GM06990 (cell line): ENCODE results near the gene FAM200A.
"Not testable (repeated sequence)": the region's sequence is repeated elsewhere in the genome, so short reads cannot be mapped to it uniquely, and the experiment has no call there.

Source experiments
- DNase-seq: peaks from one replicate; pipeline ENCODE4 v3.0.0-alpha.2; 2011; ENCODE audit not compliant: insufficient read length; ENCODE audit errors: extremely low read depth
- H3K27me3 ChIP-seq: replicated peaks from 2 replicates; pipeline ENCODE4 v1.6.0; 2011; ENCODE audit warnings: low read length; ENCODE audit not compliant: control insufficient read depth, insufficient read depth
- H3K36me3 ChIP-seq: 2 replicates; pipeline ENCODE4 v1.5.1; 2011; ENCODE audit warnings: low read length; ENCODE audit not compliant: control insufficient read depth, insufficient read depth
- H3K4me3 ChIP-seq: replicated peaks from 2 replicates; pipeline ENCODE4 v1.5.1; 2011; ENCODE audit warnings: low read depth, mild to moderate bottlenecking, control low read depth, low read length
- CTCF ChIP-seq: IDR thresholded peaks from 2 replicates; pipeline ENCODE4 v1.5.1; 2011; ENCODE audit warnings: low read length, control low read depth, mild to moderate bottlenecking, inconsistent platforms; ENCODE audit not compliant: insufficient read depth, poor library complexity, severe bottlenecking

FAM200A gene

GRCh38 chr7:99588868-99589267, 37.0 kb upstream of the FAM200A start:
- no peak for TF ChIP-seq CTCF
- no peaks in the 10 kb centered on the region for H3K27me3 ChIP-seq
- DNase-seq = no peak
- H3K4me3 ChIP-seq = no peak overlapping the region
- H3K36me3 ChIP-seq = no peaks in the 10 kb centered on the region

GRCh38 chr7:99580778-99581332, 28.9 kb upstream of the FAM200A start:
- not testable (repeated sequence) for H3K27me3 ChIP-seq, DNase-seq, H3K36me3 ChIP-seq, H3K4me3 ChIP-seq

- Histone ChIP-seq H3K4me3 (no peak overlapping the region; the same call in none of the 2 replicates), H3K36me3 (no peaks in the 10 kb centered on the region), H3K27me3 (no peaks in the 10 kb centered on the region)
- peak; percentile 29 for DNase-seq
- peak; percentile 21 for TF ChIP-seq CTCF
Measured at GRCh38 chr7:99579956-99580777, 28.3 kb upstream of the FAM200A start.

GRCh38 chr7:99579281-99579955, 27.5 kb upstream of the FAM200A start:
- Histone ChIP-seq H3K27me3 (no peaks in the 10 kb centered on the region), H3K4me3 (no peak overlapping the region), H3K36me3 (no peaks in the 10 kb centered on the region)
- no peak for TF ChIP-seq CTCF
- DNase-seq = no peak

- Histone ChIP-seq H3K36me3 (peaks cover 5% of the 10 kb centered on the region), H3K4me3 (no peak overlapping the region), H3K27me3 (no peaks in the 10 kb centered on the region)
- TF ChIP-seq CTCF = no peak
- DNase-seq = no peak
Measured at GRCh38 chr7:99576251-99576650, 24.3 kb upstream of the FAM200A start.

- TF ChIP-seq CTCF = no peak
- no peaks in the 10 kb centered on the region for H3K27me3 ChIP-seq
- no peak overlapping the region for H3K4me3 ChIP-seq
- H3K36me3 ChIP-seq = peaks cover 10% of the 10 kb centered on the region
- DNase-seq = no peak
Measured at GRCh38 chr7:99573257-99573656, 21.3 kb upstream of the FAM200A start.
